GM23338 (cell line): ENCODE measurements around the gene PRMT5.

Source experiments
- CREB1 ChIP-seq: fragments of 250-450 bp; sonication (Bioruptor Pico); IDR thresholded peaks from 2 replicates; pipeline ENCODE4 v1.5.0; 2020; ENCODE audit warnings: low read depth, mild to moderate bottlenecking, moderate library complexity
- EZH2 ChIP-seq: fragments of 200-600 bp; sonication (generic); IDR thresholded peaks from one replicate; pipeline ENCODE4 v1.8.0; 2017; ENCODE audit warnings: antibody characterized with exemption, mild to moderate bottlenecking, low read depth; ENCODE audit not compliant: unreplicated experiment
- EZH2phosphoT487 ChIP-seq: fragments of 200-600 bp; sonication (generic); IDR thresholded peaks from one replicate; pipeline ENCODE4 v1.8.1; 2018; ENCODE audit warnings: antibody characterized with exemption; ENCODE audit not compliant: unreplicated experiment
- JUNB ChIP-seq: IDR thresholded peaks from one replicate; pipeline ENCODE4 v1.6.1; 2016; ENCODE audit warnings: antibody characterized with exemption; ENCODE audit not compliant: unreplicated experiment
- NANOG ChIP-seq: IDR thresholded peaks from 2 replicates; pipeline ENCODE4 v1.6.1; 2016; ENCODE audit warnings: antibody characterized with exemption, borderline replicate concordance
- POLR2AphosphoS5 ChIP-seq: IDR thresholded peaks from 2 replicates; pipeline ENCODE4 v1.6.1; 2016; ENCODE audit warnings: antibody characterized with exemption, low read depth
- ZNF114 ChIP-seq: fragments of 250-450 bp; sonication (Bioruptor Pico); IDR thresholded peaks from 2 replicates; pipeline ENCODE4 v1.5.0; 2020; ENCODE audit warnings: mild to moderate bottlenecking, moderate library complexity
- ZNF331 ChIP-seq: fragments of 250-450 bp; sonication (Bioruptor Pico); IDR thresholded peaks from 2 replicates; pipeline ENCODE4 v1.5.0; 2020; ENCODE audit warnings: low read depth, mild to moderate bottlenecking, moderate library complexity
- TF ChIP-seq, protein P1 (sequence below), 2 experiments: fragments of 200-600 bp in 1 of 2; sonication (generic) in 1 of 2; conservative IDR thresholded peaks; 2 replicates each; pipeline versions ENCODE4 v1.5.1 to v1.6.1; 2016 to 2017; ENCODE audit warnings: antibody characterized with exemption in 2 of 2, low read depth in 2 of 2, mild to moderate bottlenecking in 2 of 2, moderate library complexity in 1 of 2
- TF ChIP-seq, protein P2 (sequence below): IDR thresholded peaks from one replicate; pipeline ENCODE4 v1.6.1; 2018; ENCODE audit warnings: antibody characterized with exemption; ENCODE audit not compliant: unreplicated experiment
- TF ChIP-seq, protein P3 (sequence below): IDR thresholded peaks from 2 replicates; pipeline ENCODE4 v1.6.1; 2016; ENCODE audit warnings: antibody characterized with exemption

DNA sequence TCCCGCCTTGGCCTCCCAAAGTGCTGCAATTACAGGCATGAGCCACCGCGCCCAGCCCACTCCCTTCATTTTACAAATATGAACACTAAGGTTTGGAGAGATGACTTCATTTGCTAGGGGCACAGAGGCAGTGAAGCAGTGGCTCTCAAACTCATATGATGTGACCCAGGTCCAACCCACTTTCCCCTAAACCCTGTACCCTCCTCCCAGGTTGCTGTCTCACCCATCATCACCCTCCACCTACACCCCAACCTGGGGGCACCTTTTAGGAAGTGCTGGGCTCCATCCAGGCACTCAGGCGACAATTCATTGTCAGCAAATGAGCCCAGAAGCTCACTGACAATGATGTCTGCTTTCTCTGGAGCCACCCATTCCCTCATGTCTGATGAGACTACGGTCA, 5.4 kb downstream of the PRMT5 start:
- no peak for TF ChIP-seq JUNB
- no peak for TF ChIP-seq EZH2
- no peak for TF ChIP-seq POLR2AphosphoS5
- TF ChIP-seq, protein P1, sequence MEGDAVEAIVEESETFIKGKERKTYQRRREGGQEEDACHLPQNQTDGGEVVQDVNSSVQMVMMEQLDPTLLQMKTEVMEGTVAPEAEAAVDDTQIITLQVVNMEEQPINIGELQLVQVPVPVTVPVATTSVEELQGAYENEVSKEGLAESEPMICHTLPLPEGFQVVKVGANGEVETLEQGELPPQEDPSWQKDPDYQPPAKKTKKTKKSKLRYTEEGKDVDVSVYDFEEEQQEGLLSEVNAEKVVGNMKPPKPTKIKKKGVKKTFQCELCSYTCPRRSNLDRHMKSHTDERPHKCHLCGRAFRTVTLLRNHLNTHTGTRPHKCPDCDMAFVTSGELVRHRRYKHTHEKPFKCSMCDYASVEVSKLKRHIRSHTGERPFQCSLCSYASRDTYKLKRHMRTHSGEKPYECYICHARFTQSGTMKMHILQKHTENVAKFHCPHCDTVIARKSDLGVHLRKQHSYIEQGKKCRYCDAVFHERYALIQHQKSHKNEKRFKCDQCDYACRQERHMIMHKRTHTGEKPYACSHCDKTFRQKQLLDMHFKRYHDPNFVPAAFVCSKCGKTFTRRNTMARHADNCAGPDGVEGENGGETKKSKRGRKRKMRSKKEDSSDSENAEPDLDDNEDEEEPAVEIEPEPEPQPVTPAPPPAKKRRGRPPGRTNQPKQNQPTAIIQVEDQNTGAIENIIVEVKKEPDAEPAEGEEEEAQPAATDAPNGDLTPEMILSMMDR (conservative IDR thresholded peaks at IDR 0.05; ENCODE audit: low read depth in 2 of 2) = no peak
- no peak for TF ChIP-seq EZH2phosphoT487
- no peak for TF ChIP-seq CREB1
- TF ChIP-seq, protein P2, sequence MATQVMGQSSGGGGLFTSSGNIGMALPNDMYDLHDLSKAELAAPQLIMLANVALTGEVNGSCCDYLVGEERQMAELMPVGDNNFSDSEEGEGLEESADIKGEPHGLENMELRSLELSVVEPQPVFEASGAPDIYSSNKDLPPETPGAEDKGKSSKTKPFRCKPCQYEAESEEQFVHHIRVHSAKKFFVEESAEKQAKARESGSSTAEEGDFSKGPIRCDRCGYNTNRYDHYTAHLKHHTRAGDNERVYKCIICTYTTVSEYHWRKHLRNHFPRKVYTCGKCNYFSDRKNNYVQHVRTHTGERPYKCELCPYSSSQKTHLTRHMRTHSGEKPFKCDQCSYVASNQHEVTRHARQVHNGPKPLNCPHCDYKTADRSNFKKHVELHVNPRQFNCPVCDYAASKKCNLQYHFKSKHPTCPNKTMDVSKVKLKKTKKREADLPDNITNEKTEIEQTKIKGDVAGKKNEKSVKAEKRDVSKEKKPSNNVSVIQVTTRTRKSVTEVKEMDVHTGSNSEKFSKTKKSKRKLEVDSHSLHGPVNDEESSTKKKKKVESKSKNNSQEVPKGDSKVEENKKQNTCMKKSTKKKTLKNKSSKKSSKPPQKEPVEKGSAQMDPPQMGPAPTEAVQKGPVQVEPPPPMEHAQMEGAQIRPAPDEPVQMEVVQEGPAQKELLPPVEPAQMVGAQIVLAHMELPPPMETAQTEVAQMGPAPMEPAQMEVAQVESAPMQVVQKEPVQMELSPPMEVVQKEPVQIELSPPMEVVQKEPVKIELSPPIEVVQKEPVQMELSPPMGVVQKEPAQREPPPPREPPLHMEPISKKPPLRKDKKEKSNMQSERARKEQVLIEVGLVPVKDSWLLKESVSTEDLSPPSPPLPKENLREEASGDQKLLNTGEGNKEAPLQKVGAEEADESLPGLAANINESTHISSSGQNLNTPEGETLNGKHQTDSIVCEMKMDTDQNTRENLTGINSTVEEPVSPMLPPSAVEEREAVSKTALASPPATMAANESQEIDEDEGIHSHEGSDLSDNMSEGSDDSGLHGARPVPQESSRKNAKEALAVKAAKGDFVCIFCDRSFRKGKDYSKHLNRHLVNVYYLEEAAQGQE = no peak
- TF ChIP-seq, protein P3, sequence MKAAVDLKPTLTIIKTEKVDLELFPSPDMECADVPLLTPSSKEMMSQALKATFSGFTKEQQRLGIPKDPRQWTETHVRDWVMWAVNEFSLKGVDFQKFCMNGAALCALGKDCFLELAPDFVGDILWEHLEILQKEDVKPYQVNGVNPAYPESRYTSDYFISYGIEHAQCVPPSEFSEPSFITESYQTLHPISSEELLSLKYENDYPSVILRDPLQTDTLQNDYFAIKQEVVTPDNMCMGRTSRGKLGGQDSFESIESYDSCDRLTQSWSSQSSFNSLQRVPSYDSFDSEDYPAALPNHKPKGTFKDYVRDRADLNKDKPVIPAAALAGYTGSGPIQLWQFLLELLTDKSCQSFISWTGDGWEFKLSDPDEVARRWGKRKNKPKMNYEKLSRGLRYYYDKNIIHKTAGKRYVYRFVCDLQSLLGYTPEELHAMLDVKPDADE = no peak
- TF ChIP-seq ZNF331 (CRISPR knock-in tag) = no peak
- TF ChIP-seq NANOG = no peak
- no peak for TF ChIP-seq ZNF114
